ENCODE data around the gene WDTC1. TPM values are rescaled to one million over a fixed set of nuclear protein-coding genes. Genes with fewer than 3 reads are reported as not detected.
A peak's percentile ranks its signal among the peaks of the same experiment; 100 is the strongest.
"Not testable (repeated sequence)": the region's sequence is repeated elsewhere in the genome, so short reads cannot be mapped to it uniquely, and the experiment has no call there.

WDTC1 gene
- total and polyA plus RNA-seq, 9 of the 15 experiments (the other 6 are each of a cell fraction or from before 2014, with no cell fraction given) = 0.18 to 32.3 (median 8.8) TPM

GRCh38 chr1:27243665-27244064, 9.2 kb downstream of the WDTC1 start:
- 60% methylated on average over 5 of the region's 5 CpGs for WGBS (ENCODE audit: insufficient coverage, low coverage, missing lambda C conversion rate)
- H3K9me1 ChIP-seq (ENCODE audit: control insufficient read depth, insufficient read depth, low read length); BruUV-seq (replicated peaks); H3K27me3 ChIP-seq (ENCODE audit: control insufficient read depth in 2 of 2, insufficient read depth in 2 of 2, low read length in 2 of 2); H3K9ac ChIP-seq (ENCODE audit: insufficient read depth in 1 of 2, low read depth in 2 of 2, low read length in 2 of 2); H3K79me2 ChIP-seq (ENCODE audit: control insufficient read depth, insufficient read depth, low read length); FAIRE-seq; intact Hi-C loops (cut with micrococcal nuclease); H2AFZ ChIP-seq (ENCODE audit: low read depth, low read length); H3K36me3 ChIP-seq (ENCODE audit: control insufficient read depth, insufficient read depth, low read length); H3K4me3 ChIP-seq; in situ Hi-C loops (cut with MboI); H3K4me2 ChIP-seq (ENCODE audit: insufficient read depth, low read length); DNase-seq (ENCODE audit: extremely low read depth in 1 of 4, low spot score in 3 of 4); H3K4me1 ChIP-seq (replicated peaks in 1 of 2; ENCODE audit: control insufficient read depth in 2 of 2, insufficient read depth in 2 of 2, low read length in 2 of 2); H4K20me1 ChIP-seq (replicated peaks; ENCODE audit: control insufficient read depth, insufficient read depth, low read length); H3K9me3 ChIP-seq (replicated peaks; ENCODE audit: control insufficient read depth, insufficient read depth, low read depth, low read length); H3K27ac ChIP-seq (ENCODE audit: extremely low read depth, low read depth, low read length); CTCF ChIA-PET (ENCODE audit: low intra/inter-chr PET ratio); TF ChIP-seq ATF3 (CRISPR knock-in tag; conservative IDR thresholded peaks at IDR 0.05): not testable (repeated sequence)
- POLR2A ChIA-PET = interaction anchor here (1.2 to 1.6 kb wide), 3 partner anchors 9 to 131 kb away, joined by 3 read pairs; partner anchors contain the start of gene SLC9A1
- ATAC-seq = peak; percentile 38; the same call in 1 of the 3 replicates
- 0 out of 2 replicates have a peak, but pooled peaks have one; percentile 12 for TF ChIP-seq MAFG (tag; conservative IDR thresholded peaks at IDR 0.05)
- peak; percentile 75 for TF ChIP-seq ATF3 (IDR thresholded peaks at IDR 0.05)
- TF ChIP-seq C11orf30 (IDR thresholded peaks at IDR 0.05; ENCODE audit: low read depth) = peak; percentile 54; the same call in 1 of the 2 replicates
- TF ChIP-seq DPF2 (IDR thresholded peaks at IDR 0.05) = peak; percentile 73
- 0 out of 2 replicates have a peak, but pooled peaks have one; percentile 39 for TF ChIP-seq SMARCE1 (IDR thresholded peaks at IDR 0.05)
- peak; percentile 38 for TF ChIP-seq FOSL1 (tag; conservative IDR thresholded peaks at IDR 0.05)
- peak; percentile 44; the same call in 1 of the 2 replicates for TF ChIP-seq JUND (IDR thresholded peaks at IDR 0.05; ENCODE audit: borderline replicate concordance, low read depth, low read length)
- peak; percentile 60; the same call in 2 of the 3 replicates for TF ChIP-seq JUND (tag; IDR thresholded peaks at IDR 0.05; ENCODE audit: borderline replicate concordance, low read depth, low read length)
- TF ChIP-seq NFE2 (IDR thresholded peaks at IDR 0.05; ENCODE audit: low read depth) = peak; percentile 26; the same call in 1 of the 2 replicates
- TF ChIP-seq SMARCA4 (IDR thresholded peaks at IDR 0.05) = peak; percentile 70
- TF ChIP-seq ARID1B (IDR thresholded peaks at IDR 0.05) = peak; percentile 57
- peak; percentile 7; the same call in 1 of the 2 replicates for TF ChIP-seq MAFK (IDR thresholded peaks at IDR 0.05; ENCODE audit: low read length)
- 0 out of 2 replicates have a peak, but pooled peaks have one; percentile 19 for TF ChIP-seq ADNP (tag; IDR thresholded peaks at IDR 0.05)

Data from K562 (cell line).